Measurements from ENCODE around the gene ZNF274. TPM values are rescaled to one million over a fixed set of nuclear protein-coding genes. Genes with fewer than 3 reads are reported as not detected.

The ZNF274 gene
- total and polyA plus RNA-seq, 10 of the 15 experiments (the other 5 are each of a cell fraction or from before 2014, with no cell fraction given), result 2.7 to 17.6 (median 14.3) TPM

DNA sequence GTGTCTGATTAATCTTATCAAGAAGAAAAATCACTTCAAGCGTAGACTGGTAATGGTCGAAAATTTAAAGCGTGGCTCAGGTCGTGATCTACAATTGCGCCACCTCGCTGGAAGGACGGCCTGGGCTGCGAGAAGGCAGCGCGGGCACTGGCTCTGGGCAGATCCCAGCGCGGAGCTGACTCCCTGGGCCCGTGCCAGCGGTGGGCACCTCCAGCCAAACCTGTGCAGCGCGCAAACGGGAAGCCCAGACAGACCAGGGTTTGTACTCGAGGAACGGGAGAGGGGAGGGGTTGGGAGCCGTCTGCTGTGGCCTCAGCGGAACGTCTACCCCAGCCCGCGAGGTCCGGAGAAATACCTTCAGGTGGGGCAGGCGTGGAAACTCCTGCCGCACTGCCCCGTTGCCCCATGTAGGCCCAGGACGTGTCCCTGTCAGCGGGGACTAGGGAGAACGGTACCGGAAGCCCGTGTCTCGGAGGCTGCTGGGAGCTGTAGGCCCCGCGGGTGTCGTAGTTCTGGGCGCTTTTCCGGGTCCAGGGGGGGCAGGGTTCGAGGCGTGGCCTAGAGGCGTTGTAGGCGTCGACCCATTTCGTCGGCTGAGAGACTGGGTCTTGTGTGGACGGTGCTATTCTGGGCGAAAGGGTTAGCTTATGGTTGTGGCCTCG, 21.1 kb downstream of the ZNF274 start (continued):
- TF ChIP-seq, protein P1, sequence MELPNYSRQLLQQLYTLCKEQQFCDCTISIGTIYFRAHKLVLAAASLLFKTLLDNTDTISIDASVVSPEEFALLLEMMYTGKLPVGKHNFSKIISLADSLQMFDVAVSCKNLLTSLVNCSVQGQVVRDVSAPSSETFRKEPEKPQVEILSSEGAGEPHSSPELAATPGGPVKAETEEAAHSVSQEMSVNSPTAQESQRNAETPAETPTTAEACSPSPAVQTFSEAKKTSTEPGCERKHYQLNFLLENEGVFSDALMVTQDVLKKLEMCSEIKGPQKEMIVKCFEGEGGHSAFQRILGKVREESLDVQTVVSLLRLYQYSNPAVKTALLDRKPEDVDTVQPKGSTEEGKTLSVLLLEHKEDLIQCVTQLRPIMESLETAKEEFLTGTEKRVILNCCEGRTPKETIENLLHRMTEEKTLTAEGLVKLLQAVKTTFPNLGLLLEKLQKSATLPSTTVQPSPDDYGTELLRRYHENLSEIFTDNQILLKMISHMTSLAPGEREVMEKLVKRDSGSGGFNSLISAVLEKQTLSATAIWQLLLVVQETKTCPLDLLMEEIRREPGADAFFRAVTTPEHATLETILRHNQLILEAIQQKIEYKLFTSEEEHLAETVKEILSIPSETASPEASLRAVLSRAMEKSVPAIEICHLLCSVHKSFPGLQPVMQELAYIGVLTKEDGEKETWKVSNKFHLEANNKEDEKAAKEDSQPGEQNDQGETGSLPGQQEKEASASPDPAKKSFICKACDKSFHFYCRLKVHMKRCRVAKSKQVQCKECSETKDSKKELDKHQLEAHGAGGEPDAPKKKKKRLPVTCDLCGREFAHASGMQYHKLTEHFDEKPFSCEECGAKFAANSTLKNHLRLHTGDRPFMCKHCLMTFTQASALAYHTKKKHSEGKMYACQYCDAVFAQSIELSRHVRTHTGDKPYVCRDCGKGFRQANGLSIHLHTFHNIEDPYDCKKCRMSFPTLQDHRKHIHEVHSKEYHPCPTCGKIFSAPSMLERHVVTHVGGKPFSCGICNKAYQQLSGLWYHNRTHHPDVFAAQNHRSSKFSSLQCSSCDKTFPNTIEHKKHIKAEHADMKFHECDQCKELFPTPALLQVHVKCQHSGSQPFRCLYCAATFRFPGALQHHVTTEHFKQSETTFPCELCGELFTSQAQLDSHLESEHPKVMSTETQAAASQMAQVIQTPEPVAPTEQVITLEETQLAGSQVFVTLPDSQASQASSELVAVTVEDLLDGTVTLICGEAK (IDR thresholded peaks at IDR 0.05; ENCODE audit: borderline replicate concordance), result no peak
- TF ChIP-seq, protein P2, sequence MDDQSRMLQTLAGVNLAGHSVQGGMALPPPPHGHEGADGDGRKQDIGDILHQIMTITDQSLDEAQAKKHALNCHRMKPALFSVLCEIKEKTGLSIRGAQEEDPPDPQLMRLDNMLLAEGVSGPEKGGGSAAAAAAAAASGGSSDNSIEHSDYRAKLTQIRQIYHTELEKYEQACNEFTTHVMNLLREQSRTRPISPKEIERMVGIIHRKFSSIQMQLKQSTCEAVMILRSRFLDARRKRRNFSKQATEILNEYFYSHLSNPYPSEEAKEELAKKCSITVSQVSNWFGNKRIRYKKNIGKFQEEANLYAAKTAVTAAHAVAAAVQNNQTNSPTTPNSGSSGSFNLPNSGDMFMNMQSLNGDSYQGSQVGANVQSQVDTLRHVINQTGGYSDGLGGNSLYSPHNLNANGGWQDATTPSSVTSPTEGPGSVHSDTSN (IDR thresholded peaks at IDR 0.05; ENCODE audit: insufficient replicate concordance, low read depth, low read length), result no peak
- TF ChIP-seq MEF2B (IDR thresholded peaks at IDR 0.05; ENCODE audit: partially characterized antibody, poor library complexity, severe bottlenecking), result no peak
- no peak for TF ChIP-seq BCL11A (IDR thresholded peaks at IDR 0.05; ENCODE audit: low read depth, low read length)

DNA sequence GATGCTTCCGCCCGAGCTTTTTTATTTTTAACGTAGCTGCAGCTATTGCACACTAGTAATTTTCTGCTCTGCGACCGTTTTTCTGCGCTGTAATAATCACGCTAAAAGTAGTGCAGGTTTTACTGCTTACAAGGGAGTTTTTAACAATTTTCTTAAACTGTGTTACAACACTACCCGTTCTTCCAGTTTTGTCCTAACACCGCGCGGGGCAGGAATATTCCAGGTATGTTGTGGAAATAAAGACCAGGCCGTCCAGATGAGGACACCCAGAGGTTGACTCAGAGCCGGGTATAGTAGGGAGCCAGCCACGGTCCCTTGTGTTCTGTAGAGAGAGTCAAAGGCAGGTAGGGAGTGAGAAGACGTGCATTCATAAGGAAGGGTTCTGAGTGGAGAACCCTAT, 21.7 kb downstream of the ZNF274 start:
- TF ChIP-seq ASH2L (IDR thresholded peaks at IDR 0.05; ENCODE audit: borderline replicate concordance, low read depth) (no peak), SPI1 (IDR thresholded peaks at IDR 0.05; ENCODE audit: borderline replicate concordance, insufficient read depth, low read depth, low read length) (no peak), SMAD5 (IDR thresholded peaks at IDR 0.05; ENCODE audit: low read depth) (no peak), CHD2 (IDR thresholded peaks at IDR 0.05; ENCODE audit: borderline replicate concordance, low read depth, low read length) (no peak), ZNF622 (IDR thresholded peaks at IDR 0.05) (no peak), TCF3 (IDR thresholded peaks at IDR 0.05; ENCODE audit: borderline replicate concordance, insufficient read depth, low read depth, low read length) (no peak)
- TF ChIP-seq, protein P3, sequence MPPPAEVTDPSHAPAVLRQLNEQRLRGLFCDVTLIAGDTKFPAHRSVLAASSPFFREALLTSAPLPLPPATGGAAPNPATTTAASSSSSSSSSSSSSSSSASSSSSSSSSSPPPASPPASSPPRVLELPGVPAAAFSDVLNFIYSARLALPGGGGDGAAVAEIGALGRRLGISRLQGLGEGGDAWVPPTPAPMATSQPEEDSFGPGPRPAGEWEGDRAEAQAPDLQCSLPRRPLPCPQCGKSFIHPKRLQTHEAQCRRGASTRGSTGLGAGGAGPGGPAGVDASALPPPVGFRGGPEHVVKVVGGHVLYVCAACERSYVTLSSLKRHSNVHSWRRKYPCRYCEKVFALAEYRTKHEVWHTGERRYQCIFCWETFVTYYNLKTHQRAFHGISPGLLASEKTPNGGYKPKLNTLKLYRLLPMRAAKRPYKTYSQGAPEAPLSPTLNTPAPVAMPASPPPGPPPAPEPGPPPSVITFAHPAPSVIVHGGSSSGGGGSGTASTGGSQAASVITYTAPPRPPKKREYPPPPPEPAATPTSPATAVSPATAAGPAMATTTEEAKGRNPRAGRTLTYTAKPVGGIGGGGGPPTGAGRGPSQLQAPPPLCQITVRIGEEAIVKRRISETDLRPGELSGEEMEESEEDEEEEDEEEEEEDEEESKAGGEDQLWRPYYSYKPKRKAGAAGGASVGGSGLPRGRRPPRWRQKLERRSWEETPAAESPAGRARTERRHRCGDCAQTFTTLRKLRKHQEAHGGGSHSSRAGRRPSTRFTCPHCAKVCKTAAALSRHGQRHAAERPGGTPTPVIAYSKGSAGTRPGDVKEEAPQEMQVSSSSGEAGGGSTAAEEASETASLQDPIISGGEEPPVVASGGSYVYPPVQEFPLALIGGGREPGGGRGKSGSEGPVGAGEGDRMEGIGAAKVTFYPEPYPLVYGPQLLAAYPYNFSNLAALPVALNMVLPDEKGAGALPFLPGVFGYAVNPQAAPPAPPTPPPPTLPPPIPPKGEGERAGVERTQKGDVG (CRISPR knock-in tag; IDR thresholded peaks at IDR 0.05), result no peak
- in situ Hi-C loops (cut with MboI), result no loop called here
- Histone ChIP-seq H3K27ac (ENCODE audit: control insufficient read depth, insufficient read depth) (no peak overlapping the region), H3K9ac (ENCODE audit: control insufficient read depth, insufficient read depth, low read length) (no peak overlapping the region), H3K9me3 (replicated peaks; ENCODE audit: control insufficient read depth, insufficient read depth, low read length) (peaks cover 64% of the 10 kb centered on the region), H4K20me1 (ENCODE audit: control insufficient read depth, insufficient read depth) (no peaks in the 10 kb centered on the region), H3K36me3 (ENCODE audit: control insufficient read depth in 2 of 2, insufficient read depth in 2 of 2, low read length in 1 of 2) (peaks cover 15 to 16% of the 10 kb centered on the region in 2 experiments), H3K4me3 (no peak overlapping the region), H2AFZ (ENCODE audit: control insufficient read depth, low read depth, low read length) (no peak overlapping the region), H3K79me2 (ENCODE audit: control insufficient read depth, insufficient read depth, low read length) (no peaks in the 10 kb centered on the region), H3K27me3 (replicated peaks in 1 of 2; ENCODE audit: control insufficient read depth in 2 of 2, insufficient read depth in 2 of 2, low read length in 1 of 2) (no peaks in the 10 kb centered on the region), H3K4me2 (ENCODE audit: control insufficient read depth, insufficient read depth) (no peak overlapping the region), H3K4me1 (ENCODE audit: control insufficient read depth, insufficient read depth, low read length) (no peaks in the 10 kb centered on the region)
- intact Hi-C loops (cut with micrococcal nuclease; ENCODE audit: unreplicated experiment), result no loop called here
- RAD21 ChIA-PET (ENCODE audit: unreplicated experiment), result no interaction called here
- no TSS peak for BruUV-seq (replicated peaks)
- DNase-seq (ENCODE audit: low read depth, low spot score), result no peak
- ATAC-seq, result no peak
- CTCF ChIA-PET, result interaction anchor here (0.9 kb wide), 1 partner anchor 37 kb away, joined by 4 read pairs; no protein-coding TSS in a partner anchor
- no peak for FAIRE-seq
- POLR2A ChIA-PET, result no interaction called here
- over 99% methylated on average over 15 of the region's 15 CpGs for WGBS (ENCODE audit: insufficient coverage, insufficient replicate concordance, low lambda C conversion rate, missing lambda C conversion rate)
- SMC1A ChIA-PET (ENCODE audit: uncharacterized antibody, unreplicated experiment), result no interaction called here
